HL-60 (cell line): Measurements from ENCODE around the gene GALNS.

Experiments used
- GABPA ChIP-seq: IDR thresholded peaks from 2 replicates; pipeline ENCODE4 v1.6.1; 2012; ENCODE audit warnings: low read depth
- POLR2AphosphoS5 ChIP-seq: IDR thresholded peaks from 2 replicates; pipeline ENCODE4 v1.6.1; 2012; ENCODE audit warnings: low read depth
- TF ChIP-seq, protein P1 (sequence below): IDR thresholded peaks from one replicate; pipeline ENCODE4 v1.5.1; 2011; ENCODE audit warnings: low read length, control low read depth, inconsistent platforms; ENCODE audit not compliant: insufficient read depth

DNA sequence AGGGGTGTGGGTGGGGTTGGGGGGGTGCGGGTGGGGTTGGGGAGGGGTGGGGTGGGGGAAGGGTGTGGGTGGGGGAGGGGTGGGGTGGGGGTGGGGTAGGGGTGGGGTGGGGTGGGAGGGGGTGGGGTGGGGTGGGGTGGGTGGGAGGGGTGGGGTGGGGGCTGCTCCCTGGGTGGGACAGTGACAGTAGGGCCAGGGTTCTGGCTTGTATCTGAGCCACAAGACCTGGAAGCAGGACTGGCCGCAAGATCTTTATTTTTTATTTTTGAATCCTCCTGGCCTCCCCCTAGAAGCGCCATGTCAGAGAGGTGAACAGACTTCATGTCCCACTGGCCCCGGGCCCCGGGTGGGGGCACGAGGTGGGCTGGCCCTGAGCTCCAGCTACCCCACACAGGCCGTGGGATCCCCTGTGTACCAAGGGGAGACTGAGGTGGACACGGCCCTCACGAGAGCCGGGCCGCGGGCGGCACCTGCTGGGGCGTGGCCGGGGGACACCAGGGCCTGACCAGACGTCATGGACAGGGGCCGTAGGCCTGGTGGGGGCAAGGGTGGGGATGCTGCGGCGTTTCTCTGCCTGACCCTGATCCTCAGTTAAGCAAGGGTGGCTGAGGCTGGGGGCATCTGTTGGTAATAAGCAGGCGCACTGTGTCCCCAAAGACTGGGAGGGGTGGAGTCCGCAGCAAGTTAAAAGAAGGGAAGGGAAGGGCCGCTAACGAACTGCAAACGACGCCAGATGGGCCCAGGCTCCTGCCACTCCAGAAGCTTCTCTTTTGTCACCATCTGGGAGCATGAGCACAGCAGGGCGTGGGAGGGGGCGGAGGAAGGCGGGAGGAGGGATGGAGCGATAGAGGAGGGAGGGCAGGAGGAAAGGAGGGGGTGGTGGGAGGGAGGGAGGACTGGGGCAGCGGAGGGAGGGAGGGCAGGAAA, 32.0 kb upstream of the GALNS start:
- no peak for TF ChIP-seq POLR2AphosphoS5
- TF ChIP-seq, protein P1, sequence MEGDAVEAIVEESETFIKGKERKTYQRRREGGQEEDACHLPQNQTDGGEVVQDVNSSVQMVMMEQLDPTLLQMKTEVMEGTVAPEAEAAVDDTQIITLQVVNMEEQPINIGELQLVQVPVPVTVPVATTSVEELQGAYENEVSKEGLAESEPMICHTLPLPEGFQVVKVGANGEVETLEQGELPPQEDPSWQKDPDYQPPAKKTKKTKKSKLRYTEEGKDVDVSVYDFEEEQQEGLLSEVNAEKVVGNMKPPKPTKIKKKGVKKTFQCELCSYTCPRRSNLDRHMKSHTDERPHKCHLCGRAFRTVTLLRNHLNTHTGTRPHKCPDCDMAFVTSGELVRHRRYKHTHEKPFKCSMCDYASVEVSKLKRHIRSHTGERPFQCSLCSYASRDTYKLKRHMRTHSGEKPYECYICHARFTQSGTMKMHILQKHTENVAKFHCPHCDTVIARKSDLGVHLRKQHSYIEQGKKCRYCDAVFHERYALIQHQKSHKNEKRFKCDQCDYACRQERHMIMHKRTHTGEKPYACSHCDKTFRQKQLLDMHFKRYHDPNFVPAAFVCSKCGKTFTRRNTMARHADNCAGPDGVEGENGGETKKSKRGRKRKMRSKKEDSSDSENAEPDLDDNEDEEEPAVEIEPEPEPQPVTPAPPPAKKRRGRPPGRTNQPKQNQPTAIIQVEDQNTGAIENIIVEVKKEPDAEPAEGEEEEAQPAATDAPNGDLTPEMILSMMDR = no peak
- TF ChIP-seq GABPA = no peak
